Liver (tissue), 3 donors: Measurements from ENCODE around the gene ARIH1.

Experiments
- ATF3 ChIP-seq: IDR thresholded peaks from 2 replicates; pipeline ENCODE4 v1.6.1; 2016; ENCODE audit warnings: antibody characterized with exemption
- CTCF ChIP-seq: fragments of 150-350 bp; IDR thresholded peaks from 2 replicates; pipeline ENCODE4 v1.5.1; 2017; ENCODE audit warnings: improper control_type of control experiment, low read depth, low read length; ENCODE audit not compliant: missing input control
- EGR1 ChIP-seq, 2 donors: IDR thresholded peaks; 2 replicates each; pipeline ENCODE4 v1.6.1; 2016 to 2018; ENCODE audit warnings: antibody characterized with exemption in 2 of 2, low read depth in 2 of 2
- GABPA ChIP-seq, 2 donors: IDR thresholded peaks in 1 of 2; conservative IDR thresholded peaks in 1 of 2; 2 replicates each; pipeline ENCODE4 v1.6.1; 2016; ENCODE audit warnings: antibody characterized with exemption in 2 of 2, mild to moderate bottlenecking in 1 of 2, moderate library complexity in 1 of 2
- JUND ChIP-seq, 2 donors: IDR thresholded peaks; 2 replicates each; pipeline ENCODE4 v1.6.1; 2016; ENCODE audit warnings: antibody characterized with exemption in 2 of 2
- MAX ChIP-seq: IDR thresholded peaks from 2 replicates; pipeline ENCODE4 v1.6.1; 2016; ENCODE audit warnings: antibody characterized with exemption
- NR2F2 ChIP-seq: IDR thresholded peaks from 2 replicates; pipeline ENCODE4 v1.6.1; 2016; ENCODE audit warnings: antibody characterized with exemption
- RAD21 ChIP-seq, 2 donors: IDR thresholded peaks; 2 replicates each; pipeline ENCODE4 v1.6.1; 2016; ENCODE audit warnings: antibody characterized with exemption in 2 of 2, mild to moderate bottlenecking in 2 of 2
- REST ChIP-seq: IDR thresholded peaks from 2 replicates; pipeline ENCODE4 v1.6.1; 2016; ENCODE audit warnings: antibody characterized with exemption, mild to moderate bottlenecking
- TAF1 ChIP-seq: conservative IDR thresholded peaks from 2 replicates; pipeline ENCODE4 v1.6.1; 2016; ENCODE audit warnings: antibody characterized with exemption, mild to moderate bottlenecking
- YY1 ChIP-seq: IDR thresholded peaks from 2 replicates; pipeline ENCODE4 v1.6.1; 2016; ENCODE audit warnings: antibody characterized with exemption, mild to moderate bottlenecking
- ZBTB33 ChIP-seq: IDR thresholded peaks from 2 replicates; pipeline ENCODE4 v1.6.1; 2016; ENCODE audit warnings: antibody characterized with exemption
- donor health status: healthy.
- donor health status: healthy.

GRCh38 chr15:72592676-72593075, 118.5 kb downstream of the ARIH1 start:
- no peak for TF ChIP-seq CTCF
- no peak for TF ChIP-seq ZBTB33
- TF ChIP-seq YY1: no peak
- TF ChIP-seq EGR1 (IDR thresholded peaks at IDR 0.05; ENCODE audit: low read depth in 2 of 2): no peak
- TF ChIP-seq RAD21 (IDR thresholded peaks at IDR 0.05): no peak
- TF ChIP-seq MAX: no peak
- TF ChIP-seq GABPA (IDR thresholded peaks at IDR 0.05 in 1 of 2, conservative IDR thresholded peaks at IDR 0.05 in 1 of 2): no peak
- TF ChIP-seq ATF3: no peak
- TF ChIP-seq REST: no peak
- TF ChIP-seq TAF1: no peak
- no peak for TF ChIP-seq NR2F2
- no peak for TF ChIP-seq JUND (IDR thresholded peaks at IDR 0.05)
